AG09309 (cell line): Measurements from ENCODE around the gene BMPR1A.

Source experiments
- DNase-seq: peaks from one replicate; pipeline ENCODE4 v3.0.0-alpha.2; 2010; ENCODE audit warnings: low read depth
- H3K4me3 ChIP-seq: 2 replicates; pipeline ENCODE4 v1.5.1; 2011; ENCODE audit warnings: mild to moderate bottlenecking, low read depth, low read length, moderate library complexity; ENCODE audit not compliant: control insufficient read depth
- TF ChIP-seq, protein P1 (sequence below): IDR thresholded peaks from 2 replicates; pipeline ENCODE4 v1.5.1; 2011; ENCODE audit warnings: mild to moderate bottlenecking, low read depth, low read length, inconsistent platforms; ENCODE audit not compliant: insufficient read depth, control insufficient read depth; ENCODE audit errors: missing control alignments

Gene BMPR1A

DNA sequence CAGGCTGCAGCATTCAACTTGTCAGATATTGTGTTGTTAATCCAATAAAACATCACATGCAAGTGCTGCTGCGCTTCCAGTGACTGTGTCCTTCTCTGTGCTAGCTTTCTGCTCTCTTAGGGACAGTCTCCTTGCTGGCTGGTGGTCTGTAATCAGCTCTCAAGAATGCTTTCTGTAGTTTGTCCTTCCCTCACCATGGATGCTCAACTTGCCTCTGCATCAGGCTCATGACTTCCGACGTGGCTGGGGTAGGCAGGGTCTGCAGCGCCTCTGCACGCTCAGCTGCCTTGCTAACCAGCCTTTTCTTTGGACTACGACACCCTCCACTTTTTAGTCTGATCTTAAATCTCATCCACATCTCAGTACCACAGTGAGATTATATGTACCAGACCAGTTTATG lies 142.7 kb downstream of the BMPR1A start:
- TF ChIP-seq, protein P1, sequence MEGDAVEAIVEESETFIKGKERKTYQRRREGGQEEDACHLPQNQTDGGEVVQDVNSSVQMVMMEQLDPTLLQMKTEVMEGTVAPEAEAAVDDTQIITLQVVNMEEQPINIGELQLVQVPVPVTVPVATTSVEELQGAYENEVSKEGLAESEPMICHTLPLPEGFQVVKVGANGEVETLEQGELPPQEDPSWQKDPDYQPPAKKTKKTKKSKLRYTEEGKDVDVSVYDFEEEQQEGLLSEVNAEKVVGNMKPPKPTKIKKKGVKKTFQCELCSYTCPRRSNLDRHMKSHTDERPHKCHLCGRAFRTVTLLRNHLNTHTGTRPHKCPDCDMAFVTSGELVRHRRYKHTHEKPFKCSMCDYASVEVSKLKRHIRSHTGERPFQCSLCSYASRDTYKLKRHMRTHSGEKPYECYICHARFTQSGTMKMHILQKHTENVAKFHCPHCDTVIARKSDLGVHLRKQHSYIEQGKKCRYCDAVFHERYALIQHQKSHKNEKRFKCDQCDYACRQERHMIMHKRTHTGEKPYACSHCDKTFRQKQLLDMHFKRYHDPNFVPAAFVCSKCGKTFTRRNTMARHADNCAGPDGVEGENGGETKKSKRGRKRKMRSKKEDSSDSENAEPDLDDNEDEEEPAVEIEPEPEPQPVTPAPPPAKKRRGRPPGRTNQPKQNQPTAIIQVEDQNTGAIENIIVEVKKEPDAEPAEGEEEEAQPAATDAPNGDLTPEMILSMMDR, result no peak
- no peak for DNase-seq
- H3K4me3 ChIP-seq, result no peak overlapping the region

DNA sequence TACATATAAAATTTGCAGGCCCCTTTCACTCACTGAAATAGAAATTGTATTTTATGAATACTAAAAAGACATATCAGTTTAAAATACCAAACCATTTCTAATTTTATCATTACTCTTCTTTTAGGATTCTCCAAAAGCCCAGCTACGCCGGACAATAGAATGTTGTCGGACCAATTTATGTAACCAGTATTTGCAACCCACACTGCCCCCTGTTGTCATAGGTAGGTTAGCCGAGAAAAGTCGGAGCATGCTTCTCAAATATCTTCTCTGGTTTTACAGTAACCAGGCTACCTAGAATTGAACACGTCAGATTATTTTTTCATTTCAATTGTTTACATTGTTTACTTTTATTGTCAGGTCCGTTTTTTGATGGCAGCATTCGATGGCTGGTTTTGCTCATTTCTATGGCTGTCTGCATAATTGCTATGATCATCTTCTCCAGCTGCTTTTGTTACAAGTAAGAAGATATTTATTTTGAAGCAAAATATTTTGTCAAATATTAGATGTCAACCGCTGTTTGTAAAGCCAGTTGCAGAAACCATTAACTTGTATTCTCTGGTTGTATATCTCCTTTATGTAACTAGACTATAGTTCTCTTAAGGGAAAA lies 143.4 kb downstream of the BMPR1A start:
- H3K4me3 ChIP-seq, result no peak overlapping the region
- DNase-seq, result no peak
- TF ChIP-seq, protein P1, result peak; percentile 69

DNA sequence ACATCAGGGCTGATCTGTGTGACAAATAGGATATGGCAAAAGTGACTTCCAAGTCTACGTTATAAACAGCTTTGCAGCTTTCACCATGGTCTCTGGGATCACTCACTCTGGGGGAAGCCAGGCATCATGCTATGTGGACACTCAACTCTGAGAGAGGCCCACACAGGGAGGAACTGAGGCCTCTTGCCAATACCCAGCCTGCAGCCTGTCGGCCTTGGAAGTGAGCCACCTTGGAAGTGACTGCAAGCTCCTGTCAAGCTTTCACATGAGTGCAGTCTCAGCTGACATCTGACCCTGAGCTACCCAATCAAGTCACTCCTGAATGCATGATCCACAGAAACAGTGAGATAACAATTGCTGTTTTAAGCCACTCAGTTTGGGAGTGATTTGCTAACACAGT lies 144.5 kb downstream of the BMPR1A start:
- no peak for DNase-seq
- H3K4me3 ChIP-seq, result no peak overlapping the region
- TF ChIP-seq, protein P1, result no peak

DNA sequence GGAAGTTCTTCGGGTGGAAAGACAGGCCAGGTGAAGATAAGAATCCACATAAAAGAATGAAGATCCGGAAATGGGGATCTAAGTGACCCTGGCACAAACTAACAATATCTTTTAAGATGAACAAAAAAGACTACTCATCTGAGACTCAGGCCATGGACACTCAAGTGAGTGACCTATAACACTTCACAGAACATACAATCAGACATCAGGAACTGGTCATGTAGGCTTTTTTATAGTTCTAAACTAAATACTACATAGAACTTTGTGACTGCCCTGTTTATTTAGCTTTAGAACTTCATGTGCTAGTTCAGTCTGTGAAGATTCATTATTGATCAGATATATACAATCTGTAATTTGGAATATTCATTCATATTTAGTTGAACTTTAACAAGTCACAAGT lies 148.2 kb downstream of the BMPR1A start:
- TF ChIP-seq, protein P1, result no peak
- no peak for DNase-seq
- H3K4me3 ChIP-seq, result no peak overlapping the region

DNA sequence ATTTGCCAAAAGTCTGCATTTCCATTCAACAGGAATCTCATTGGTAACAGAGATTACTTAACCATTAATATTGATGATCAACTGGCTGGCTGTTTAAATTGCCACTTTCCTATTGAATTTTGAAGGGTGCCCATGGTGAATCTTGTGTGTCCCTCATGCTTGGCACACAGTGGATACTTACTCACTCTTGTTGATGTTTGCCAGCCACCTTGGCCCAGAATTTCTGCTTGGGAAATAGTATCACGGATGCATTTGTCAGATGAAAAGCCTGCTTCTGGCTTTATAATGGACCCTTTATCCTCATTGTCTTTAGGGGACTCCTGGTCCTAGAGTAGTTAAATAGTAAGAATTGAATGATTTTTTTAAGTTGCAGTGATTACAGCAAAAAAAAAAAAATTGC lies 149.0 kb downstream of the BMPR1A start:
- H3K4me3 ChIP-seq, result no peak overlapping the region
- TF ChIP-seq, protein P1, result no peak
- DNase-seq, result no peak

DNA sequence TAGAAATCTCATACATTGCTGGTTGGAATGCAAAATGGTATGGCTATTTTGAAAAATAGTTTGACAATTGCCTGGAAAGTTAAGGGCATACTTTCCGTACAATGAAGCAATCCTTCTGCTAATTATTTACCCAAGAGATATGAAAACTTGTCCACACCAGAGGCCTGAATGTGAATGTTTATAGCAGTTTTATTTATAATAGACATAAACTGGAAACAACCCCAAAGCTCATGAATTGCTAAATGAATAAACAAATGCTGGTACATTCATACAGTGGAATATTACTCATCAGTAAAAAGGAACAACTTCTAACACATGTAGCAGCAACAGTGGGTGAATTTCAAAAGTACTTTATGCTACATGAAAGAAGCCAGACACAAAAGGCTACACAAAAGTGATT lies 158.3 kb downstream of the BMPR1A start:
- TF ChIP-seq, protein P1, result no peak
- no peak overlapping the region for H3K4me3 ChIP-seq
- DNase-seq, result no peak
